ENCODE results near the gene UBE2A.

DNA sequence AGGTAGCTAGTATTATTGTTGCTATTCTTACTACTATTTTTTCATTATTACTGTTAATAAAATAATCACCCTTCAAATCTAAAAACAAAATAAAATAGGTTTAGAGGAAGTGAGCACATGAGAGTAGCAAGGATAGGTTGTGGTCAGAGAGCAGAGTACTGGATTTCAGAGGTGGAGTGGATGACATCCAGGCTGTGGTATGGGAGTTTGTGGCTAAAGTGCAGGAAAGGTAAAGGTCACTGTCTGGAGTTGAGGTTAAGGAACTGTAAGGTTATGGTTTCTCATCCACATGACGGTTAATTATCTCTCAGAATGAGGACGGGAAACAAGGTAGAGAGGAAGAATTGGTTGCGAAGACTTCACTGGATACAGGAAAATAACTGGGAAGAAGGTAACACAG lies 36.9 kb upstream of the UBE2A start:
- TF ChIP-seq, protein P1, sequence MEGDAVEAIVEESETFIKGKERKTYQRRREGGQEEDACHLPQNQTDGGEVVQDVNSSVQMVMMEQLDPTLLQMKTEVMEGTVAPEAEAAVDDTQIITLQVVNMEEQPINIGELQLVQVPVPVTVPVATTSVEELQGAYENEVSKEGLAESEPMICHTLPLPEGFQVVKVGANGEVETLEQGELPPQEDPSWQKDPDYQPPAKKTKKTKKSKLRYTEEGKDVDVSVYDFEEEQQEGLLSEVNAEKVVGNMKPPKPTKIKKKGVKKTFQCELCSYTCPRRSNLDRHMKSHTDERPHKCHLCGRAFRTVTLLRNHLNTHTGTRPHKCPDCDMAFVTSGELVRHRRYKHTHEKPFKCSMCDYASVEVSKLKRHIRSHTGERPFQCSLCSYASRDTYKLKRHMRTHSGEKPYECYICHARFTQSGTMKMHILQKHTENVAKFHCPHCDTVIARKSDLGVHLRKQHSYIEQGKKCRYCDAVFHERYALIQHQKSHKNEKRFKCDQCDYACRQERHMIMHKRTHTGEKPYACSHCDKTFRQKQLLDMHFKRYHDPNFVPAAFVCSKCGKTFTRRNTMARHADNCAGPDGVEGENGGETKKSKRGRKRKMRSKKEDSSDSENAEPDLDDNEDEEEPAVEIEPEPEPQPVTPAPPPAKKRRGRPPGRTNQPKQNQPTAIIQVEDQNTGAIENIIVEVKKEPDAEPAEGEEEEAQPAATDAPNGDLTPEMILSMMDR (IDR thresholded peaks at IDR 0.05), result no peak
- TF ChIP-seq POLR2A (IDR thresholded peaks at IDR 0.05), result no peak
